ENCODE measurements around the gene CDH22.

CDH22 gene

DNA sequence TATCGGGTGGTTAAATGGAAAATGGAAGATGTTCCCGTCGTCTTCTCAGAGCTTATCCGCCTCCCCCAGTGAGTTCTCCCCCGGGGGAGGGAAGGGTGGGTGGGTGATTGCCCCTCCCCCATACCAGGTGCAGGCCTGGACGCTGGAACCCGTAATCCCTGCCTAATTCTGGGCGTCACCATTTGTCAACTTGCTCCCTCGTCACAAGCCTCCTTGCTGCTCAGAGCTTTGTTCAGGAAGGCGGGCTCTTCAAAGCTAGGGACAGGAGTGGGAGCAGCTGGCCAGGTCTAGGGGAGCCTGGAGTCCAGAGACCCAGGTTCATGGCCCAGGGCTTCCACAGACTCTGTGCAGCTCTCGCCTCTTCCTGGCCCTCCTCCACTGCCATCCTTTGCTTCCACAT, 25.6 kb downstream of the CDH22 start:
- Histone ChIP-seq H3K9me3 (ENCODE audit: control insufficient read depth in 2 of 2, low read length in 2 of 2) (no peaks in the 10 kb centered on the region), H3K36me3 (ENCODE audit: control insufficient read depth in 2 of 2, insufficient read depth in 2 of 2, low read length in 2 of 2) (no peaks in the 10 kb centered on the region), H3K4me3 (ENCODE audit: low read length in 2 of 2) (no peak overlapping the region), H3K27ac (ENCODE audit: low read length) (no peak overlapping the region), H3K9ac (ENCODE audit: low read length in 2 of 2) (no peak overlapping the region), H3K4me1 (ENCODE audit: control insufficient read depth, insufficient read depth, low read length) (no peaks in the 10 kb centered on the region), H3K27me3 (ENCODE audit: control insufficient read depth in 1 of 2, insufficient read depth in 2 of 2, low read length in 2 of 2) (peaks cover 25 to 31% of the 10 kb centered on the region in 2 donors)

GRCh38 chr20:46279103-46279502, 29.2 kb downstream of the CDH22 start:
- no peaks in the 10 kb centered on the region for H3K36me3 ChIP-seq (ENCODE audit: control insufficient read depth in 2 of 2, insufficient read depth in 2 of 2, low read length in 2 of 2)
- no peak overlapping the region for H3K4me3 ChIP-seq (ENCODE audit: low read length in 2 of 2)
- H3K27me3 ChIP-seq (ENCODE audit: control insufficient read depth in 1 of 2, insufficient read depth in 2 of 2, low read length in 2 of 2): peaks cover 24 to 32% of the 10 kb centered on the region in 2 donors
- no peak overlapping the region for H3K9ac ChIP-seq (ENCODE audit: low read length in 2 of 2)
- no peaks in the 10 kb centered on the region for H3K9me3 ChIP-seq (ENCODE audit: control insufficient read depth in 2 of 2, low read length in 2 of 2)
- H3K27ac ChIP-seq (ENCODE audit: low read length): no peak overlapping the region
- no peaks in the 10 kb centered on the region for H3K4me1 ChIP-seq (ENCODE audit: control insufficient read depth, insufficient read depth, low read length)

- H3K9ac ChIP-seq (ENCODE audit: low read length in 2 of 2): no peak overlapping the region
- no peak overlapping the region for H3K27ac ChIP-seq (ENCODE audit: low read length)
- H3K4me1 ChIP-seq (ENCODE audit: control insufficient read depth, insufficient read depth, low read length): no peaks in the 10 kb centered on the region
- H3K36me3 ChIP-seq (ENCODE audit: control insufficient read depth in 2 of 2, insufficient read depth in 2 of 2, low read length in 2 of 2): no peaks in the 10 kb centered on the region
- peaks cover 4% of the 10 kb centered on the region in 2 donors for H3K9me3 ChIP-seq (ENCODE audit: control insufficient read depth in 2 of 2, low read length in 2 of 2)
- H3K27me3 ChIP-seq (ENCODE audit: control insufficient read depth in 1 of 2, insufficient read depth in 2 of 2, low read length in 2 of 2): peaks cover 20 to 26% of the 10 kb centered on the region in 2 donors
- H3K4me3 ChIP-seq (ENCODE audit: low read length in 2 of 2): no peak overlapping the region
Observed at GRCh38 chr20:46277602-46278001, 30.7 kb downstream of the CDH22 start.

DNA sequence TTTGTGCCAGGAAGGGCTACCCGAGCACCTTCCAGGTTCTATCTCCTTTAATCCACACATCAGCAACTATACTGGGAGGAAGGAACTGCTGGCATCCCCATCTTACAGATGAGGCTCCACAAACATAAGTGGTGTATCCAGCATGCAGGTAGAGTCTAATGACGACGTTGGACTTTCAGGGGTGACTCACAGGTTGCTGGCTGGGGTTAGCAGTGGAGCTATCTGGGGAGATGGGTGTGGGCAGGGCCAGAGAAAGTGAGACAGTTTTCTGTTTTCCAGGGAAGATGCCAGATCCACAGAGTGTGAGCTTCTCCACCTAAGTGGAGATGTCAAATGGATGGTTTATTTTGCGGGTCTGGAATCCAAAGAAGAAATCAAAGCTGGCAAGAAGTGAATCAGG, 31.8 kb downstream of the CDH22 start:
- H3K4me1 ChIP-seq (ENCODE audit: control insufficient read depth, insufficient read depth, low read length): no peaks in the 10 kb centered on the region
- H3K27ac ChIP-seq (ENCODE audit: low read length): no peak overlapping the region
- H3K9ac ChIP-seq (ENCODE audit: low read length in 2 of 2): no peak overlapping the region
- H3K27me3 ChIP-seq (ENCODE audit: control insufficient read depth in 1 of 2, insufficient read depth in 2 of 2, low read length in 2 of 2): peaks cover 20 to 26% of the 10 kb centered on the region in 2 donors
- H3K9me3 ChIP-seq (ENCODE audit: control insufficient read depth in 2 of 2, low read length in 2 of 2): peaks cover 6 to 9% of the 10 kb centered on the region in 2 donors
- no peak overlapping the region for H3K4me3 ChIP-seq (ENCODE audit: low read length in 2 of 2)
- no peaks in the 10 kb centered on the region for H3K36me3 ChIP-seq (ENCODE audit: control insufficient read depth in 2 of 2, insufficient read depth in 2 of 2, low read length in 2 of 2)

- Histone ChIP-seq H3K9me3 (ENCODE audit: control insufficient read depth in 2 of 2, low read length in 2 of 2) (peaks cover 6 to 12% of the 10 kb centered on the region in 2 donors), H3K4me3 (ENCODE audit: low read length in 2 of 2) (no peak overlapping the region), H3K9ac (ENCODE audit: low read length in 2 of 2) (no peak overlapping the region), H3K36me3 (ENCODE audit: control insufficient read depth in 2 of 2, insufficient read depth in 2 of 2, low read length in 2 of 2) (no peaks in the 10 kb centered on the region), H3K4me1 (ENCODE audit: control insufficient read depth, insufficient read depth, low read length) (no peaks in the 10 kb centered on the region), H3K27me3 (ENCODE audit: control insufficient read depth in 1 of 2, insufficient read depth in 2 of 2, low read length in 2 of 2) (peaks cover 20 to 38% of the 10 kb centered on the region in 2 donors), H3K27ac (ENCODE audit: low read length) (no peak overlapping the region)
Observed at GRCh38 chr20:46275091-46275490, 33.2 kb downstream of the CDH22 start.

DNA sequence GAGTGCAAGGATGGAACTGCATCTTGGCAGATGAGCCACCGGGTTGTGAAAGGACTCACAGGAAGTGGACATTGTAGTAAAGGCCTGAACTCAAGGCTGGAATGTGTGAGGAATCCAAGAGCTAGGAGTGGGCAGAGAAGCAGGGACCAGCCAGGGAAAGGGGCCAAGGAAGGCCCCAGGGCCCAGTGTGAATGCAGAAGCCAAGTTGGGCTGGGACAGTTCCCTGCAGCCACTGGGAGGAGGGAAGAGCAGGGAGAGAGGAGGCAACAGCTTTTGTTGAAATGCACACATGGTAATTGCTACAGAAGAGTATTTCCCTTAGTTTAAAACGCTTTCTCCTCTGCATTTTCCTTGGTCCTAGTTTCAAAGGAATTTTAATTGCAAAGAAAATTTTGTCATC, 34.6 kb downstream of the CDH22 start:
- Histone ChIP-seq H3K4me3 (ENCODE audit: low read length in 2 of 2) (no peak overlapping the region), H3K27ac (ENCODE audit: low read length) (no peak overlapping the region), H3K9me3 (ENCODE audit: control insufficient read depth in 2 of 2, low read length in 2 of 2) (peaks cover 6 to 12% of the 10 kb centered on the region in 2 donors), H3K4me1 (ENCODE audit: control insufficient read depth, insufficient read depth, low read length) (no peaks in the 10 kb centered on the region), H3K36me3 (ENCODE audit: control insufficient read depth in 2 of 2, insufficient read depth in 2 of 2, low read length in 2 of 2) (no peaks in the 10 kb centered on the region), H3K27me3 (ENCODE audit: control insufficient read depth in 1 of 2, insufficient read depth in 2 of 2, low read length in 2 of 2) (peaks cover 30 to 47% of the 10 kb centered on the region in 2 donors), H3K9ac (ENCODE audit: low read length in 2 of 2) (no peak overlapping the region)

DNA sequence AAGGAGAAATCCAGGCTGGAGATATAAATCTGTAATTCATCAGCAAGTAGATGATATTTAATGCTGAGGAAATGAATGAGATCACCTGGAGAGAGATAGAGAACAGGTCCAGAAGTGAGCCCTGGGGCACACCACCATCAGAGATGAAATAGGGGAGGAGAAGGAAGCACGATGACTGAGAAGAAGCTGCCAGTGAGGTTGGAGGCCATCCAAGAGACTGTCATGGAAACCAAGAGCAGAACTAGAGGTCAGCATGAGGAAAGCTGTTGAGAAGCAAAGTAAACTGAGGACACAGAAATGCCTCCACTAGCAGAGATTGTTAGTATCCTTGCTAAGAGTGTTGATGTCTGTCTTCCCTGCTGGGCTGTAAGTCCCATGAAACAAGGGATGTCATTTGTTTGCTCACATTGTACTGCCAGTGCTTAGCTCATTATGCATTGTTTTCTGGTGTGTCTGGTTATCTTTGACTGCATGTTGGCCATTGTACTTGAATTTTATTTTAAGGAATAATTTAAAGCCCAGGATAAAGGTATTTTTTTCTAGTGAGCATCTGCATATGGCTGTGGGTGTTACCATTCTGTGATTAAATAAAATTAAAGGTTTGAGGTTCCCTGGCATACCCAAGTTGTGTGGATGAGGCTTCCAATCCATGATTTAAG, 35.8 kb downstream of the CDH22 start:
- H3K4me1 ChIP-seq (ENCODE audit: control insufficient read depth, insufficient read depth, low read length): no peaks in the 10 kb centered on the region
- H3K36me3 ChIP-seq (ENCODE audit: control insufficient read depth in 2 of 2, insufficient read depth in 2 of 2, low read length in 2 of 2): no peaks in the 10 kb centered on the region
- no peak overlapping the region for H3K9ac ChIP-seq (ENCODE audit: low read length in 2 of 2)
- H3K27ac ChIP-seq (ENCODE audit: low read length): no peak overlapping the region
- H3K27me3 ChIP-seq (ENCODE audit: control insufficient read depth in 1 of 2, insufficient read depth in 2 of 2, low read length in 2 of 2): peaks cover 26 to 53% of the 10 kb centered on the region in 2 donors
- H3K4me3 ChIP-seq (ENCODE audit: low read length in 2 of 2): no peak overlapping the region
- H3K9me3 ChIP-seq (ENCODE audit: control insufficient read depth in 2 of 2, low read length in 2 of 2): peaks cover 6 to 12% of the 10 kb centered on the region in 2 donors

- no peaks in the 10 kb centered on the region for H3K4me1 ChIP-seq (ENCODE audit: control insufficient read depth, insufficient read depth, low read length)
- H3K9ac ChIP-seq (ENCODE audit: low read length in 2 of 2): no peak overlapping the region
- no peaks in the 10 kb centered on the region for H3K36me3 ChIP-seq (ENCODE audit: control insufficient read depth in 2 of 2, insufficient read depth in 2 of 2, low read length in 2 of 2)
- H3K9me3 ChIP-seq (ENCODE audit: control insufficient read depth in 2 of 2, low read length in 2 of 2): peaks cover 6 to 12% of the 10 kb centered on the region in 2 donors
- H3K27ac ChIP-seq (ENCODE audit: low read length): no peak overlapping the region
- H3K27me3 ChIP-seq (ENCODE audit: control insufficient read depth in 1 of 2, insufficient read depth in 2 of 2, low read length in 2 of 2): peaks cover 27 to 52% of the 10 kb centered on the region in 2 donors
- H3K4me3 ChIP-seq (ENCODE audit: low read length in 2 of 2): no peak overlapping the region
Observed at GRCh38 chr20:46270977-46271744, 37.1 kb downstream of the CDH22 start.

GRCh38 chr20:46269372-46269771, 38.9 kb downstream of the CDH22 start:
- peaks cover 6 to 14% of the 10 kb centered on the region in 2 donors for H3K9me3 ChIP-seq (ENCODE audit: control insufficient read depth in 2 of 2, low read length in 2 of 2)
- no peak overlapping the region for H3K27ac ChIP-seq (ENCODE audit: low read length)
- no peak overlapping the region for H3K4me3 ChIP-seq (ENCODE audit: low read length in 2 of 2)
- H3K27me3 ChIP-seq (ENCODE audit: control insufficient read depth in 1 of 2, insufficient read depth in 2 of 2, low read length in 2 of 2): peaks cover 26 to 49% of the 10 kb centered on the region in 2 donors
- H3K36me3 ChIP-seq (ENCODE audit: control insufficient read depth in 2 of 2, insufficient read depth in 2 of 2, low read length in 2 of 2): no peaks in the 10 kb centered on the region
- no peak overlapping the region for H3K9ac ChIP-seq (ENCODE audit: low read length in 2 of 2)
- no peaks in the 10 kb centered on the region for H3K4me1 ChIP-seq (ENCODE audit: control insufficient read depth, insufficient read depth, low read length)

DNA sequence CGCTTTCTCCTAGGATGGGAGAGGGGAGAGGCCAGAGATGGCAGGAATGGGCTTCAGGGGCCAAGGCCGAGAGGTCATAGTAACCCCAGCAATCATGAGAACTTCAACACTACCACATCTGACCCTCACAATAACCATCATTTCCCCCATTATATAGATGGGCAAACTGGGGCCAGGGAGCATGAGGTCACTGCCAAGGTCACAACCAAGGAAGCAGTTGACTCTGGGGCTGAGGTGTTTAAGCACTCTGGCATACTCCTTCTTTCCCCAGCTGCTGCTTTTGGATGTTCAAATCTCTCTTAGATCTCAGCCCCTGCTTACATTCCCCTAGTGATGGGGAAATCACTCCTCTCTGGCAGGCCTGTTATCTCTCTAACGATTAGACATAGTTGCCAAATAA, 39.6 kb downstream of the CDH22 start:
- H3K9ac ChIP-seq (ENCODE audit: low read length in 2 of 2): no peak overlapping the region
- H3K9me3 ChIP-seq (ENCODE audit: control insufficient read depth in 2 of 2, low read length in 2 of 2): peaks cover 6 to 14% of the 10 kb centered on the region in 2 donors
- H3K36me3 ChIP-seq (ENCODE audit: control insufficient read depth in 2 of 2, insufficient read depth in 2 of 2, low read length in 2 of 2): no peaks in the 10 kb centered on the region
- peaks cover 26 to 51% of the 10 kb centered on the region in 2 donors for H3K27me3 ChIP-seq (ENCODE audit: control insufficient read depth in 1 of 2, insufficient read depth in 2 of 2, low read length in 2 of 2)
- H3K27ac ChIP-seq (ENCODE audit: low read length): no peak overlapping the region
- no peak overlapping the region for H3K4me3 ChIP-seq (ENCODE audit: low read length in 2 of 2)
- H3K4me1 ChIP-seq (ENCODE audit: control insufficient read depth, insufficient read depth, low read length): no peaks in the 10 kb centered on the region

DNA sequence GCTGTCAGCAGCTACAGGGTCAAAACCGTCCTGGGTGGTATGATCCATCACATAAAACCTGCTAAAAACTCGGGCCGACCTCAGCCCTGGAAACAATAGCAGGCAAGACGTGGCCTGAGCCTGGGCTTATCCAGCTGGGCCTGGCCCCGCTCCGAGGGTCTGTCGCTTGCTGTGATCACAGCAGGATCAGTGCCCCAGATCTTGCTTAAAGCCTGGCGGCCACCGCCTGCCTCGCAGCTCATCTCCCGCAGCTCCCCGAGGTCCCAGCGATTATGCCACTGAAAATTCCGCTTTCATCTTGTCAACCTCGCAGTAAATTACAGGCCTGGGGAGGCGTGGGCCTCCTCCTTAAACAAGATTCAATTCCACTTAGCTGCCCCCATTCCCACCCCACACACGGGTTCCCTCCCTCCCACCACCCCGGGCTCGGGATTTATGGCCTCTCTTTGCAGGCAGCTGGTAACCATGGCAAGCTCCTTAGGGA, 40.1 kb downstream of the CDH22 start:
- Histone ChIP-seq H3K9me3 (ENCODE audit: control insufficient read depth in 2 of 2, low read length in 2 of 2) (peaks cover 6 to 14% of the 10 kb centered on the region in 2 donors), H3K9ac (ENCODE audit: low read length in 2 of 2) (no peak overlapping the region), H3K27ac (ENCODE audit: low read length) (no peak overlapping the region), H3K4me1 (ENCODE audit: control insufficient read depth, insufficient read depth, low read length) (no peaks in the 10 kb centered on the region), H3K27me3 (ENCODE audit: control insufficient read depth in 1 of 2, insufficient read depth in 2 of 2, low read length in 2 of 2) (peaks cover 26 to 54% of the 10 kb centered on the region in 2 donors), H3K4me3 (ENCODE audit: low read length in 2 of 2) (no peak overlapping the region), H3K36me3 (ENCODE audit: control insufficient read depth in 2 of 2, insufficient read depth in 2 of 2, low read length in 2 of 2) (no peaks in the 10 kb centered on the region)
